ENCODE measurements around the gene TMC6. TPM values are rescaled to one million over a fixed set of nuclear protein-coding genes. Genes with fewer than 3 reads are reported as not detected.
A peak's percentile ranks its signal among the peaks of the same experiment; 100 is the strongest.

Gene TMC6
- polyA plus RNA-seq, 1 donor (not counting 4 experiments of a cell fraction or from before 2014, with no cell fraction given) = 20.4 TPM

GRCh38 chr17:78127888-78128550, 536 bp downstream of the TMC6 start:
- Histone ChIP-seq H3K9me1 (ENCODE audit: control insufficient read depth, extremely low read depth, insufficient read depth, low read length) (no peaks in the 10 kb centered on the region), H3K4me3 (ENCODE audit: control insufficient read depth in 2 of 3, extremely low read depth in 1 of 3, insufficient read depth in 2 of 3, low read depth in 1 of 3, low read length in 3 of 3) (peak overlapping the region; percentile 75 to 91 (median 83)), H3K36me3 (ENCODE audit: control insufficient read depth in 2 of 2, extremely low read depth in 1 of 2, insufficient read depth in 2 of 2, low read length in 2 of 2) (peaks cover 5 to 9% of the 10 kb centered on the region in 2 experiments), H3K4me2 (ENCODE audit: control insufficient read depth, extremely low read depth, insufficient read depth, low read depth, low read length) (peak overlapping the region; percentile 85), H2AFZ (ENCODE audit: control insufficient read depth, low read length) (peak overlapping the region; percentile 58), H3K27me3 (ENCODE audit: control insufficient read depth, extremely low read depth, insufficient read depth, low read length) (peaks cover 18% of the 10 kb centered on the region), H3K79me2 (ENCODE audit: control insufficient read depth, insufficient read depth, low read length) (peaks cover 4% of the 10 kb centered on the region), H3K9me3 (ENCODE audit: control insufficient read depth, low read depth, low read length) (no peaks in the 10 kb centered on the region), H3K4me1 (ENCODE audit: control insufficient read depth, extremely low read depth, insufficient read depth, low read length) (peaks cover 16% of the 10 kb centered on the region), H4K20me1 (ENCODE audit: control insufficient read depth, extremely low read depth, insufficient read depth, low read length) (no peaks in the 10 kb centered on the region), H3K27ac (ENCODE audit: control insufficient read depth, insufficient read depth, low read length) (peak overlapping the region; percentile 47), H3K9ac (ENCODE audit: control insufficient read depth, extremely low read depth, insufficient read depth, low read length) (peak overlapping the region; percentile 84)
- DNase-seq (ENCODE audit: low read depth, low spot score) (no peak), FAIRE-seq (no peak)
- TF ChIP-seq CTCF (optimal IDR thresholded peaks at IDR 0.05 in 1 of 3, IDR thresholded peaks at IDR 0.05 in 1 of 3, conservative IDR thresholded peaks at IDR 0.05 in 1 of 3; ENCODE audit: extremely low read depth in 1 of 3, insufficient read depth in 2 of 3, low read length in 3 of 3) (no peak), EZH2 (IDR thresholded peaks at IDR 0.05; ENCODE audit: low read length) (no peak)
- dilution Hi-C loops (cut with MboI; ENCODE audit: extremely low pct_ligation_motif_present, low sequenced_read_pairs) = no loop called here

DNA sequence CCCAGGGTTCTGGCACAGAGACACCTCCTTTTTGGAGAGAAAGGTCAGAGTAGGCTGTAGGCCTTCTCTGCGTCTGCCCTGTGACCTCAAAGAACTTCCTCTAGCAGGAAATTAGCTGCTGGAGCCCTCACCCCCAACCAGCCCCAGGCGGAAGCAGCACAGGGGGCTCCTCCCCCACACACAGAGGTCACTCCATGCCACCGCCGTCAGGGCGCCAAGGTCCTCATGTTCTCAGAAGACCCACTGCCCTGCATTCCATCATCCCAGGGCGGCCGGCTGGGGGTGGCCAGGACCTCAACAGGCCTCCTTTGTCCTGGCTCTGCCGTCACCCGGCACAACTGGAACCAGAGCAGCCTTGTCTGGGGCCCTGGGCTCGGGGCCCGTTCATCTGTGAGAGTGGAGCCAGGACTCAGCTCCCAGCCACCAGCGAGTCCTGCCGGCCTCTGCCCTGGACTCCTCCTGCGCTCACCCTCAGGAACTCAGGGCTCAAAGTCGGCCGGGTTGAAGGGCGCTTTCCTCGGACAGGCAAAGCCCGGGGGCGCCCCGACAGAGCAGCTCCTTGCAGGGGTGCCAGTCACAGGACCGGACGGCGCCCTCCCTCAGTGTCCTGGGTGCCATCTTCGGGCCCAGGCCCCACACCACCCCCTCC, 1.2 kb downstream of the TMC6 start:
- Histone ChIP-seq H3K9me1 (ENCODE audit: control insufficient read depth, extremely low read depth, insufficient read depth, low read length) (no peaks in the 10 kb centered on the region), H3K27me3 (ENCODE audit: control insufficient read depth, extremely low read depth, insufficient read depth, low read length) (peaks cover 15% of the 10 kb centered on the region), H3K36me3 (ENCODE audit: control insufficient read depth in 2 of 2, extremely low read depth in 1 of 2, insufficient read depth in 2 of 2, low read length in 2 of 2) (peaks cover 6 to 12% of the 10 kb centered on the region in 2 experiments), H3K9me3 (ENCODE audit: control insufficient read depth, low read depth, low read length) (no peaks in the 10 kb centered on the region), H3K4me2 (ENCODE audit: control insufficient read depth, extremely low read depth, insufficient read depth, low read depth, low read length) (peak overlapping the region; percentile 85), H2AFZ (ENCODE audit: control insufficient read depth, low read length) (peak overlapping the region; percentile 58), H4K20me1 (ENCODE audit: control insufficient read depth, extremely low read depth, insufficient read depth, low read length) (no peaks in the 10 kb centered on the region), H3K27ac (ENCODE audit: control insufficient read depth, insufficient read depth, low read length) (peak overlapping the region; percentile 47), H3K4me3 (ENCODE audit: control insufficient read depth in 2 of 3, extremely low read depth in 1 of 3, insufficient read depth in 2 of 3, low read depth in 1 of 3, low read length in 3 of 3) (peak overlapping the region; percentile 75 to 91 (median 83)), H3K79me2 (ENCODE audit: control insufficient read depth, insufficient read depth, low read length) (peaks cover 4% of the 10 kb centered on the region), H3K4me1 (ENCODE audit: control insufficient read depth, extremely low read depth, insufficient read depth, low read length) (peaks cover 12% of the 10 kb centered on the region), H3K9ac (ENCODE audit: control insufficient read depth, extremely low read depth, insufficient read depth, low read length) (peak overlapping the region; percentile 84)
- DNase-seq (ENCODE audit: low read depth, low spot score) = no peak
- dilution Hi-C loops (cut with MboI; ENCODE audit: extremely low pct_ligation_motif_present, low sequenced_read_pairs) = no loop called here
- TF ChIP-seq EZH2 (IDR thresholded peaks at IDR 0.05; ENCODE audit: low read length) = no peak
- no peak for TF ChIP-seq CTCF (optimal IDR thresholded peaks at IDR 0.05 in 1 of 3, IDR thresholded peaks at IDR 0.05 in 1 of 3, conservative IDR thresholded peaks at IDR 0.05 in 1 of 3; ENCODE audit: extremely low read depth in 1 of 3, insufficient read depth in 2 of 3, low read length in 3 of 3)
- FAIRE-seq = no peak

Data from keratinocyte (primary cell).